Stimulated activated CD8-positive, alpha-beta memory T cell treated with anti-CD3 and anti-CD28 coated beads, Interleukin-2, amount 100 ng/mL, for 48 hours (primary cell): ENCODE measurements around the gene EGLN2.
"Not testable (repeated sequence)": the region's sequence is repeated elsewhere in the genome, so short reads cannot be mapped to it uniquely, and the experiment has no call there.

ENCODE experiments used
- DNase-seq, 2 donors: peaks; one replicate each; pipeline ENCODE4 v3.0.0-alpha.2; 2020; ENCODE audit warnings: low read depth in 2 of 2

The EGLN2 gene

DNA sequence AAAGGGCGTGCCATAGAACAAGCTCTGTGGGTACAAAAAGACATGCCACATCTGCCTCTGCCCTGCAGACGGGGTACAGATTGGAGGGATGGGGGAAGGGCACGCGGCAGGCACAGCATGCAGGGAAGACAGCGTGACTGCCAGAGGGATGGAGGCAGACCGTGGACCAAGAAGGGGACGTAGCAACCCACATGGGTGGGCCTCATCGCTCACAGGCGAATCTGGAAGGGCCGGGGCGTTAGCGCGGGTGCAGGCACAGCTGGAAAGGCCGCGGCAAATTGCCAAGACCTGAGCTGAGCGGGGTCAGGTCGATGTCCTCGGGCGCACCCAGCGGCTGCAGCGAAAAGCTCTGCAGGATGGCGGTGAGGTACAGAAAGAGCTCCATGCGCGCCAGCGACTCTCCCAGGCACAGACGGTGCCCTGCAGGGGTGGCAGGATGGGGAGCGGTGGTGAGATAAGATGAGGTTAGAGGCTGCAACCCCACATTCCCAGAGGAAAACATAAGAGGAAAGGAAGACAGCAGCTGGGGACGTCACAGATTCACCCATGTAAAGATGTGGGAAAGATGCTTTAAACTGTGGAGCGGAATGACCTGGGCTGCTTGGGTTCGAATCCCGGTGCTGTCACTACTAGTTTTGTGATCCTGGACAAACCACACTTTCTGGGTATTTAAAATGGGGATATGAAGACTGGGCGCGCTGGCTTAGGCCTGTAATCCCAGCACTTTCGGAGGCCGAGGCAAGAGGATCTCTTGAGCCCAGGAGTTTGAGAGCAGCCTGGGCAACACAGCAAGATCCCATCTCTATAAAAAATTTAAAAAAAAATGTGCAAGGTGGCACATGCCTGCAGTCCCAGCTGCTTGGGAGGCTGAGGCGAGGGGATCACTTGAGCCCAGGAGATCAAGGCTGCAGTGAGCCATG lies 19.7 kb downstream of the EGLN2 start:
- DNase-seq: peak in 1 of 2 donors; percentile 69

DNA sequence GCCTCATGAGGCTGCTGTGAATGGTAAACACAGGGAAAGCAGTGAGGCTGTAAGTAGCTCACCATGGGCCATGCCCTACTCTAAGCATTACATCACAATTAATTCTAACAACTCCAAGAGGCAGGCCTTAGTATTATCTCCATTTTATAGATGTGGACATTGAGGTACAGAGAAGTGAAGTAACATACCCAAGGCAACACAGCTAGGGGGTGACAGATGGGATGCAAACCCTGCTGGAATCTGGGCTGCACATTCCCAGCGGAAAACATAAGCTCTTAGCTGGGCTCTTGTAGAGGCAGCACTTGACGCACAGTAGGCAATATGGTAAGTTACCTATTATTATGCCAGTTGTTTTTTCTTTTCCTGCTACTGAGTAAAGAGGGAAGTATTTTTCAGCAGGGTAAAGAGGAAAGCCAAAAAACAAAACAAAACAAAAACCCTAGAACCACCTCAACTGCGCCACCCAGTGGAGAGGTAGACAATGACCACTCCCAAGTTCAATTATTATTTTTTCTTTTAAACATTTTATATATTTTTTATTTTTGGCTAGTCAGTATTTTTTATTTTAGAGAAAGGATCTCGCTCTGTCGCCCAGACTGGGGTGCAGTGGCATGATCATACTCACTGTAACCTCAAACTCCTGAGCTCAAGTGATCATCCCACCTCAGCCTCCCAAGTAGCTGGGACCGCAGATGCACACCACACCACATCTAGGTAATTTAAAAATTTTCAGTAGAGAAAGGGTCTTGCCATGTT lies 20.7 kb downstream of the EGLN2 start:
- not testable (repeated sequence) for DNase-seq

DNA sequence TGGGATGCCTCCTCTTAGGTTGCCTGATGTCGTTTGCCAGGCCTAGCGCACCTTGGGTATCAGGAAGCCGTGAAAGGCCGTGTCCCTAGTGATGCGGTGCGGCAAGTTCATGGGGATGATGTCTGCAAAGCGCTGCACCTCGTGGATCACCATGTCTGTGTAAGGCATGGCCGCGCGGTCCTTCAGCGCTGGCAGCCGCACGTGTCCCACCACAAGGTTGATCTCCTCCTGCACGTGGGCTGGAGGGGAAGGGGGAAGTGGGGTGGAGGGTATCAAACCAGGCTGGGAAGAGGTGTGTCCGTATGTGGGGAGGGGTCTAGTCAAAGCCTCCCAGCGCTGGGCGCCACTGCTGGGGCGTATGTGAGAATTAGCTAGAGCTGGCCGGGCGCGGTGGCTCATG lies 23.2 kb downstream of the EGLN2 start:
- no peak for DNase-seq

DNA sequence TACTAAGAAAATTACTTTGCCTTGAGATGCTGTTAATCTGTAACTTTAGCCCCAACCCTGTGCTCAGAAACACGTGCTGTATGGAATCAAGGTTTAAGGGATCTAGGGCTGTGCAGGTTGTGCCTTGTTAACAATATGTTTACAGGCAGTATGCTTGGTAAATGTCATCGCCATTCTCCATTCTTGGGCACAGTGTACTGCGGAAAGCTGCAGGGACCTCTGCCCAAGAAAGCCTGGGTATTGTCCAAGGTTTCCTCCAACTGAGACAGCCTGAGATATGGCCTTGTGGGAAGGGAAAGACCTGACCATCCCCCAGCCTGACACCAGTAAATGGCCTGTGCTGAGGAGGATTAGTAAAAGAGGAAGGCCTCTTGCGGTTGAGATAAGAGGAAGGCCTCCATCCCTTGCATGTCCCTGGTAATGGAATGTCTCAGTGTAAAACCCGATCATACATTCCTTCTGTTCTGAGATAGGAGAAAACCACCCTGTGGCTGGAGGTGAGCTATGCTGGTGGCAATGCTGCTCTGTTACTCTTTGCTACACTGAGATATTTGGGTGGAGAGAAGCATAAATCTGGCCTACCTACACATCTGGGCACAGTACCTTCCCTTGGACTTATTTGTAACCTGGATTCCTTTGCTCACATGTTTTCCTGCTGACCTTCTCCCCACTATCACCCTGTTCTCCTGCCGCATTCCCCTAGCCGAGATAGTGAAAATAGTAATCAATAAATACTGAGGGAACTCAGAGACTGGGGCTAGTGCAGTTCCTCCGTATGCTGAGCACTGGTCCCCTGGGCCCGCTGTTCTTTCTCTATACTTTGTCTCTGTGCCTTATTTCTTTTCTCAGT lies 23.9 kb downstream of the EGLN2 start:
- DNase-seq: not testable (repeated sequence)

DNA sequence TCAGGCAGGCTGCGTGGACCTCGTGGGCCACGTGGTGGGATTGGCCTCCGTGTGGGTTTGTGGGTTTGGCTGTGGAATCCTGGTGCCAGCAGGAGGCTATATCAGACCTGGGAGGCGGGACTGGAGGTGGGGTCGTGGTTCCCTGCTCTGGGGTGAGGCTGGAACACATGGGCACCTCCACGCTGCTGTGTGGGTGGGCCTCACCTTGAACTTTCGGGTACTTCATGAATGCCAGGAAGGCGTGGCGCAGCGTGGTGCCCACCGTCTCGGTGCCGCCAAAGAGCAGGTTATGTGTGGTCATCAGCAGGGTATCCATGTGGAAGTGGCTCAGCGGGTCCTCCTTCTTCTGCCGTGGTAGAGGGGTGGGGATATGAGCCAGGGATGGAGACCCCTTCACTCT lies 25.9 kb downstream of the EGLN2 start:
- DNase-seq: not testable (repeated sequence)

DNA sequence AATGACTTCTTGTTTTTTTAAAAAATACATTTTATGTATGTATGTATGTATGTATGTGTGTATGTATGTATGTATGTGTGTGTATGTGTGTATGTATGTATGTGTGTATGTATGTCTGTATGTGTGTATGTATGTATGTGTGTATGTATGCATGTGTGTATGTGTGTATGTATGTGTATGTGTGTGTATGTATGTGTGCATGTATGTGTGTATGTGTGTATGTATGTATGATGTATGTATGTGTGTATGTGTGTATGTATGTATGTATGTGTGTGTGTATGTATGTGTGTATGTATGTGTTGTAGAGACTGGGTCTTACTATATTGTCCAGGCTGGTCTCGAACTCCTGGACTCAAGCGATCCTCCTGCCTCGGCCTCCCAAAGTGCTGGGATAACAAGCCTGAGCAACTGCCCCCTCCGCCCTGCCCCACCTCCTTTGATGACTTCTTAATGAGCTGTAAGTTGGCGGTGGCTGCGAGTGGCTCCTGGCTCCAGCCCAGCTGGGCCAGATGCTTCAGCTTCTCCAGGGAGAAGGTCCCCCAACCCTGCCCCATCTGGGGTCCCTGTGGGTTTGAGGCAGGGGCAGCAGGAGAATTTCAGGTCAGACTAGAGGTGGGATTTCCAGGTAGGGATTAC lies 26.6 kb downstream of the EGLN2 start:
- DNase-seq: not testable (repeated sequence)

DNA sequence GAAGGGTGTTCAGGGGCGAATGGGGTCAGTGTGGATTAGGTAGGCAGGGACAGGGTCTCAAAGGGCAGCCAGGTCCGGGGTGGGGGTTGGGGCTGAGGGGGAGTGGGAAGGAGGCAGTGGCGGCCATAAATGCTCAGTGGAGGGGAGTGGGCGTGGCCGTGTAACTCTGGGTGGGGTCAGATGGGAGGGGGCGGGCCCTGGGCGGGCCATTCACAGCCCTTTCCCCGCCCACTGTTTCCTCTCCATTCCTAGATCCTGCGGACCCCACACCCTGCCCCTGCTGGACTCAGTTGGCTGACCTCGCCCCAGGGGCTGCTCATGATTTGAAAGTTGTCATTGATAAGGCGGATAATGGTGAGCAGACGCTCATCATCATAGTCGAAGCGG lies 27.3 kb downstream of the EGLN2 start:
- DNase-seq: not testable (repeated sequence)

DNA sequence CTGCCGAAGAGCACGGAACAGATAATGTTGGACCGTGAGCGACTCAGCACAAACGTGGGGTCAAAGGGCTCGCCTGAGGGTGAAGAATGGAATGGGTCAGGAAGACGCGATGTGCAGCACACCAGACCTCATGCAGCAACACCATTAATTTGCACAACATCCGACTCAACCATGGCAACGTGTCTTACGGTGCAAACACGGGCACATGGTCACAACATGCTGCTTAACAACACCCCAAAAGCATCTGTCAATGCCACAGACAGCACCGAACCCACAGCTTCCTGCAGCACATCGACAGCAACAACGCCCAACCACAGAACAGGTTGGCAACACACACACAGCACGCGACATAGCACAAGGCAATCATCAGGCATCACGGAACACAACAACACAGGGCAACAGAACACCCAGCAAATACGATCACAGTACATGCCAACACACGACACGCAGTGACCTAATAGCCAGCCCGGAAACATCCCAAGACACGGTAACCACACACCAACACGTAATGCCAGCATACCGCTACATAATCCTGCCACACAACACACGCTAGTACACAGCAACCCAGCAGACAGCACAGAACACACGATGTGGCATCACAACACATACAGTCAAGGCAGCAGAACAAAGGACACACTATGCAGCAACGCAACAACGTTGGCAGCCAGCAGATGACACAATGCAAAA lies 27.9 kb downstream of the EGLN2 start:
- DNase-seq: not testable (repeated sequence)

DNA sequence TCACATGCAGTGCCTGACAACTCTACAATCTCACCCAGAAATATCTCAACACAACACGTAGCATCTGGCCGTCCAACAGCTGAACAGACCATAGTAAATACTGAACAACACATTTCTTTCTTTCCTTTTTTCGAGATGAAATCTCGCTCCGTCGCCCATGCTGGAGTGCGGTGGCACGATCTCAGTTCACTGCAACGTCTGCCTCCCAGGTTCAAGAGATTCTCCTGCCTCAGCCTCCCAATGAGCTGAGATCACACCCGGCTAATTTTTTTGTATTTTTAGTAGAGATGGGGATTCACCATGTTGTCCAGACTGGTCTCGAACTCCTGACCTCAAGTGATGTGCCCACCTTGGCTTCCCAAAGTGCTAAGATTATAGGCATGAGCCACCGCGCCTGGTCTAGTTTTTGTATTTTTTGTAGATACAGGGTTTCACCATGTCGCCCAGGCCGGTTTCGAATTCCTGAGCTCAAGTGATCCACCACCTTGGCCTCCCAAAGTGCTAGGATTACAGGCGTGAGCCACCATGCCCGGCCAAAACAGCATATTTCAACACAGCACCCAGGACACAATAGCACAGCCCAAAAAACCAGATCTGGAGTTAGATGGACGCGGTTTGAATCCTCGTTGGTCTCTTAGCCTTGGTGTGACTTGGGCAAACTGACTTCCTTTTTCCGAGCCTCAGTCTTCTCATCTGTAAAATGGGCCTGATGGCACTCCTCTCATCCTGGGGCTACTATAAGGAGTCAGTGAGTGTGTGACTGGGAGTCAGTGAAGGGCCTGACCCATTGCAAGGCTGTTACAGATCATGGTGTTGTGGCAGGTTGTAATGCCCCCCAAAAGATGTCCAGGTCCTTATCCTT lies 28.6 kb downstream of the EGLN2 start:
- no peak for DNase-seq

DNA sequence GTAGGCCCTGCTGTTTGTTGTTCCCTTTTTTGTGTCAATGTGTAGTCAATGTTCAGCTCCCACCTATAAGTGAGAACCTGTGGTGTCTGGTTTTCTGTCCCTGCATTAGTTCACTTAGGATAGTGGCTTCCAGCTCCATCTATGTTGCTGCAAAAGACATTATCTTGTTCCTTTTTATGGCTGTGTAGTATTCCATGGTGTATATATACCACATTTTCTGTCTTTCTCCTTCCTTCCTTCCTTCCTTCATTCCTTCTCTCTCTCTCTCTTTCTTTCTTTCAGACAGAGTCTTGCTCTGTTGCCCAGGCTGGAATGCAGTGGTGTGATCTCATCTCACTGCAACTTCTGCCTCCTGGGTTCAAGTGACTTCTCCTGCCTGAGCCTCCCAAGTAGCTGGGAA lies 30.2 kb downstream of the EGLN2 start:
- no peak for DNase-seq

DNA sequence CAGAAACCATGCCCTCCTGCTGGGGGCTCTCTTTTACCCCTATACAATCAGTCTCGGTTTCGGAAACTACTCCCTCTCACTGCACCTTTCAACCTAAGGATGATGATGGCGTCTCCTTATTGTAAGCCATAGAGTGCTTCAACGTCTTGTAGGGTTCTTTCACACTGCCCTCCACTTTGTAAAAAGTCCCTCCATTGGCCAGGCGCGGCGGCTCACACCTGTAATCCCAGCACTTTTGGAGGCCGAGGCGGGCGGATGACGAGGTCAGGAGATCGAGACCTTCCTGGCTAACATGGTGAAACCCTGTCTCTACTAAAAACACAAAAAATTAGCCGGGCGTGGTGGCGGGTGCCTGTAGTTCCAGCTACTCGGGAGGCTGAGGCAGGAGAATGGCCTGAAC lies 31.8 kb downstream of the EGLN2 start:
- DNase-seq: not testable (repeated sequence)

DNA sequence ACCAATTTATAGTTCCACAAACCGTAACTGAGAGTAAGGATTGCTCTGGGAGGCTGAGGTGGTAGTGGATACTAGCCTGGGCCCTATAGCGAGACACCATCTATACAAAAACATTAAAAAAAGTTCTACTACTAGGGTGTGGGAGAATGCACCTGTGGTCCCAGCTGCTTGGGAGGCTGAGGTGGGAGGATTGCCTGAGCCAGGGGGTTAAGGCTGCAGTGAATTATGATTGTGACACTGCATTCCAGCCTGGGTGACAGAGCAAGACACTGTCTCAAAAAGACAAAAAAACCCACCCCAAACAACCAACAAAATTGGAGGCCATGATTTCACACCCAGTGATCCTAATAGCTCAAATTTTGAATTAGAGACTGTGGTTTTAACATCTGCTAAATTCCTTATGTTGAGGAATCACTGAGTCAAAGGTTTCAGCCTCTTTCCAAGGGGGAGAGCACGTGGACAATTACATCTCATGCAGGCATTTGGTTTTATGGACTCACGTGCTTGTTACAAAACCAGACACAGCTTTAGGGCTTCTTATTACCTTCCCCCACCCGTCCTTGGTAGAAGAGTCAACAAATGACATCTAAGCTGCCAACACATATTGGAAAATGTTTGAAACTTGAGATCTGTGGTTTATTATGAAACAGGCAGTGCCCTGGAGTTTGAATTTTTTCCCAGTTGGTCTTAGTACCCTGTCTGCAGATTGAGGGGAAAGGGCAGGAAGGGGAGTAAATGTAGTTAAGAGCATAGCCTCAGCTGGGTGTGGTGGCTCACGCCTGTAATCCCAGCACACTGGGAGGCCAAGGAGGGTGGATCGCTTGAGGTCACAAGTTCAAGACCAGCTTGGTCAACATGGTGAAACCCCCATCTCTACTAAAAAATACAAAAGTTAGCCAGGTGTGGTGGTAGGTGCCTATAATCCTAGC lies 32.8 kb downstream of the EGLN2 start:
- DNase-seq: no peak

DNA sequence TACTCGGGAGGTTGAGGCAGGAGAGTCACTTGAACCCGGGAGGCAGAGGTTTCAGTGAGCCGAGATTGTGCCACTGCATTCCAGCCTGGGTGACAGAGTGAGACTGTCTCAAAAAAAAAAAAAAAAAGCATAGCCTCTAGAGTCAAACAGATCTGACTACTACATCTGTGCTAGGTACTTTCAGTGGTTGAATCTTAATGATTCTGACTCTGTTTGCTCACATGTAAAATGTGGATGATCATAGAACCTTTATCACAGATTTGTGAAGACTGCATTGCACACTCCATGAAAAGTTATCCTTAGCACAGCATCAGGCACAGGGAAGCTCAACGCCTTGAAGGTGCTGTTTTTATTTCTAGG lies 33.4 kb downstream of the EGLN2 start:
- not testable (repeated sequence) for DNase-seq

DNA sequence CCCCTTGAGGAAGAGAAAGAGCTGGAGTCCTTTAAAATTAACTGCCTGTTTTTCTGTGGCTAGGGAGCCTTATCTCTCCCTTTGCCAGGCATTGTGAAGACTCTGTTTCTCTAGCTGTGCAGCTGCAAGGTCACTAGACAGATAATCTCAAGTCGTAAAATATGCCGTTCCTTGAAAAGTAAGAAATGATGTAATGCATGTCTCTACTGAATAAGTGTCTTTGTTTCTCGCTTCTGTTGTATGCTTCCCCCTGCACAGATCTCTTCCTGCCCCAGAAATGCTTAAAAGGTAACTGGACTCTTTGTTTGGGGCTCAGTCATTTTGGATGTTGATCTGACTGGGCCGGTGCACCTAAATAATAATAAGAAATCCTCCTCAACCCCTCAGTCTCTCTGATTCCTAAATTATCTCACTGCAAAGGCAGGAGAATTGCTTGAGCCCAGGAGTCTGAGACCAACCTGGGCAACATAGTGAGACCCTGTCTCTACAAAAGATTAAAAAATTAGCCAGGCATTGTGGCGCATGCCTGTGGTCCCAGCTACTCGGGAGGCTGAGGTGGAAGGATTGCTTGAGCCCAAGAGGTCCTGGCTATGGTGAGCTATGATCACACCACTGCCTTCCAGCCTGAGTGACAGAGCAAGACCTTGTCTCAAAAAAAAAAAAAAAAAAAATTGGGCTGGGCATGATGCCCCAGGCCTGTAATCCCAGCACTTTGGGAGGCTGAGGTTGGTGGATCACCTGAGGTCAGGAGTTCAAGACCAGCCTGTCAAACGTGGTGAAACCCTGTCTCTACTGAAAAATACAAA lies 34.9 kb downstream of the EGLN2 start:
- not testable (repeated sequence) for DNase-seq

DNA sequence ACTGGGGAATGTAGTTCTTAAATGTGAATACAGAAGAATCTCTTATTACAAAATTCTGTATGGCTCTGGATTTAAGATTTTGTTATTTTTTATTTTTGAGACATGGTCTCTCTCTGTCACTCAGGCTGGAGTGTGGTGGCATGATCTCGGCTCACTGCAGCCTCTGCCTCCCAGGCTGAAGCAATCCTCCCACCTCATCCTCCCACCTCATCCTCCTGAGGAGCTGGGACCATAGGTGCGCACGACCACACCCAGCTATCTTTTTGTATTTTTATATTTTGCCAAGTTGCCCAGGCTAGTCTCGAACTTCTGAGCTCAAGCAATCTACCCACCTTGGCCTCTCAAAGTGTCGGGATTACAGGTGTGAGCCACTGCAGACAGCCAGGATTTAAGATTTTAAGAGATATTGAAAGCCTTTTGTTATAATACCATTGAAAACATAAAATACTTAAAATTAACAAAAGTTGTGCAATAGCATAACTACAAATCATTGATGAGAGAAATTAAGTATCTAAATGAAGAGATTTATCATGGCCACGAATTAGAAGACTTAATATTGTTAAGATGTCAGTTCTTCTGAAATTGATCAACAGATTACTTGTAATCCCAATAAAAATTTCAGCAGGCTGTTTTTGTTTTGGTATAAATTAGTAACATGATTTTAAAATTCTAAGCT lies 37.9 kb downstream of the EGLN2 start:
- no peak for DNase-seq

DNA sequence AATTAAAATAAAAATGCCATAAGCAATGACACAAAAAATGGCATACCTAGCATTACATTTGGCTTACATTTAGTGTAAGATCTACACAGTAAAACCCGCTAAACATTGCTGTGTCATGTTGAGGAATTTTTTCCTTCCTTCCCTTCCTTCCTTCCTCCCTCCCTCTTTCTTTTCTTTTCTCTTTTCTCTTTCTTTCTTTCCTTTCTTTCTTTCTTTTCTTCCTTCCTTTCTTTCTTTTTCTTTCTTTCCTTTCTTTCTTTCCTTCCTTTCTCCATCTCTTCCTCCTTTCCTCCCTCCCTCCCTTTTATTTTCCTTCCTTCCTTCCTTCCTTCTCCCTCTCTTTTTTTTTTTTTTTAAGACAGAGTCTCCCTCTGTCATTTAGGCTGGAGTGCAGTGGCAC lies 39.5 kb downstream of the EGLN2 start:
- DNase-seq: not testable (repeated sequence)

DNA sequence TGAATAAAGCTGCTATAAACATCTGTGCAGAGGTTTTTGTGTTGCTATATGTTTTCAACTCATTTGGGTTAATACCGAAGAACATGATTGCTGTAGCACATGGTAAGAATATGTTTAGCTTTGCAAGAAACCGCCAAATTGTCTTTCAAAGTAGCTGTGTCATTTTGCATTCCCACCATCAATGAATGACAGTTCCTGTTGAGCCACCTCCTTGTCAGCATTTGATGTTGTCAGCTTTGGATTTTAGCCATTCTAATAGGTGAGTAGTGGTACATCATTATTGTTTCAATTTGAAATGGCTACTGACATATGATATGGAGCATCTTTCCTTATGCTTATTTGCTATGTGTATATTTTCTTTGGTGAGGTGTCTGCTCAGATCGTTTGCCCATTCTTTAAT lies 43.0 kb downstream of the EGLN2 start:
- DNase-seq: not testable (repeated sequence)
